ENCODE data around the gene TEAD1. TPM values are rescaled to one million over a fixed set of nuclear protein-coding genes. Genes with fewer than 3 reads are reported as not detected.

TEAD1 gene
- total and polyA plus RNA-seq, 10 of the 15 experiments (the other 5 are each of a cell fraction or from before 2014, with no cell fraction given) = 0.01 to 0.59 (median 0.04) TPM; not detected in 6

GRCh38 chr11:12664385-12664784, 9.8 kb upstream of the TEAD1 start:
- 0% methylated on average over 1 of the region's 1 CpG for WGBS (ENCODE audit: insufficient coverage, insufficient replicate concordance, low lambda C conversion rate, missing lambda C conversion rate)
- no TSS peak for BruUV-seq (replicated peaks)
- no peak for DNase-seq (ENCODE audit: low read depth, low spot score)
- POLR2A ChIA-PET = no interaction called here
- H3K79me2 ChIP-seq (ENCODE audit: control insufficient read depth, insufficient read depth, low read length) = no peaks in the 10 kb centered on the region
- H3K4me2 ChIP-seq (ENCODE audit: control insufficient read depth, insufficient read depth) = no peak overlapping the region
- intact Hi-C loops (cut with micrococcal nuclease; ENCODE audit: unreplicated experiment) = no loop called here
- FAIRE-seq = no peak
- H3K4me3 ChIP-seq = no peak overlapping the region
- in situ Hi-C loops (cut with MboI) = no loop called here
- no peak for ATAC-seq
- SMC1A ChIA-PET (ENCODE audit: uncharacterized antibody, unreplicated experiment) = no interaction called here
- no peaks in the 10 kb centered on the region for H3K36me3 ChIP-seq (ENCODE audit: control insufficient read depth in 2 of 2, insufficient read depth in 2 of 2, low read length in 1 of 2)
- H3K9ac ChIP-seq (ENCODE audit: control insufficient read depth, insufficient read depth, low read length) = no peak overlapping the region
- no peak overlapping the region for H3K27ac ChIP-seq (ENCODE audit: control insufficient read depth, insufficient read depth)
- H2AFZ ChIP-seq (ENCODE audit: control insufficient read depth, low read depth, low read length) = no peak overlapping the region
- no peaks in the 10 kb centered on the region for H3K9me3 ChIP-seq (replicated peaks; ENCODE audit: control insufficient read depth, insufficient read depth, low read length)
- RAD21 ChIA-PET (ENCODE audit: unreplicated experiment) = no interaction called here
- H3K4me1 ChIP-seq (ENCODE audit: control insufficient read depth, insufficient read depth, low read length) = no peaks in the 10 kb centered on the region
- CTCF ChIA-PET = no interaction called here
- H4K20me1 ChIP-seq (ENCODE audit: control insufficient read depth, insufficient read depth) = no peaks in the 10 kb centered on the region
- H3K27me3 ChIP-seq (replicated peaks in 1 of 2; ENCODE audit: control insufficient read depth in 2 of 2, insufficient read depth in 2 of 2, low read length in 1 of 2) = no peaks in the 10 kb centered on the region
- TF ChIP-seq ZBTB33 (IDR thresholded peaks at IDR 0.05) (no peak), REST (IDR thresholded peaks at IDR 0.05; ENCODE audit: low read depth, low read length) (no peak), POLR2A (IDR thresholded peaks at IDR 0.05; ENCODE audit: low read depth, low read length) (no peak), E2F8 (IDR thresholded peaks at IDR 0.05; ENCODE audit: low read depth, partially characterized antibody) (no peak), PBX3 (IDR thresholded peaks at IDR 0.05; ENCODE audit: insufficient replicate concordance, low read depth, low read length) (no peak), POLR2AphosphoS5 (IDR thresholded peaks at IDR 0.05; ENCODE audit: low read length) (no peak), MLLT1 (IDR thresholded peaks at IDR 0.05) (no peak), NFIC (IDR thresholded peaks at IDR 0.05; ENCODE audit: low read depth, low read length) (no peak), ZNF207 (IDR thresholded peaks at IDR 0.05; ENCODE audit: borderline replicate concordance) (no peak), CBX5 (IDR thresholded peaks at IDR 0.05; ENCODE audit: low read depth) (no peak), CBX3 (IDR thresholded peaks at IDR 0.05; ENCODE audit: borderline replicate concordance, low read depth) (no peak), BRCA1 (IDR thresholded peaks at IDR 0.05; ENCODE audit: low read depth, low read length) (no peak), ATF3 (IDR thresholded peaks at IDR 0.05; ENCODE audit: borderline replicate concordance, extremely low read depth, low read depth, low read length) (no peak), YBX1 (IDR thresholded peaks at IDR 0.05) (no peak)
